Cardiac muscle cell (in vitro differentiated cells and primary cell): ENCODE results near the gene ABCF2. TPM values are rescaled to one million over a fixed set of nuclear protein-coding genes. Genes with fewer than 3 reads are reported as not detected.

Experiments
- DNase-seq, 2 donors: peaks; one replicate each; pipeline versions ENCODE4 v3.0.0 to v3.0.0-alpha.2; 2010 to 2017; ENCODE audit warnings: low read depth in 1 of 2, low spot score in 1 of 2
- H3K27ac ChIP-seq: fragments of 200-600 bp; sonication (generic); 2 replicates; pipeline ENCODE4 v1.5.1; 2016
- H3K27me3 ChIP-seq: fragments of 200-600 bp; sonication (generic); 2 replicates; pipeline ENCODE4 v1.6.0; 2016; ENCODE audit warnings: control low read depth
- H3K36me3 ChIP-seq: fragments of 200-600 bp; sonication (generic); 2 replicates; pipeline ENCODE4 v1.5.1; 2016; ENCODE audit warnings: control low read depth
- H3K4me1 ChIP-seq: fragments of 200-600 bp; sonication (generic); 2 replicates; pipeline ENCODE4 v1.8.1; 2017; ENCODE audit warnings: low read depth, mild to moderate bottlenecking, mixed run types
- H3K4me3 ChIP-seq: fragments of 200-600 bp; sonication (generic); 2 replicates; pipeline ENCODE4 v1.5.1; 2016; ENCODE audit warnings: mild to moderate bottlenecking
- H3K9me3 ChIP-seq: fragments of 200-600 bp; sonication (generic); 2 replicates; pipeline ENCODE4 v1.5.1; 2017; ENCODE audit warnings: low read depth, mild to moderate bottlenecking, control low read depth
- polyA plus RNA-seq: library from polyadenylated mRNA; unstranded; fragments of >200 nt; fragmentation: Nextera tagmentation; extraction: Ambion mirVana; gene quantifications from 2 replicates; pipeline ENCODE4 v1.2.1, GENCODE V29; 2016
- total RNA-seq: library from RNA; depleted of rRNA; stranded (reverse); fragments of >200 nt; gene quantifications from 2 replicates; pipeline ENCODE4 v1.2.3, GENCODE V29; 2016
- TF ChIP-seq, protein P1 (sequence below): IDR thresholded peaks from 2 replicates; pipeline ENCODE4 v1.5.1; 2012; ENCODE audit warnings: low read depth, mild to moderate bottlenecking, low read length

The ABCF2 gene
- total and polyA plus RNA-seq, 2 experiments from 2014 or later, result 32.7 to 34.3 TPM

DNA sequence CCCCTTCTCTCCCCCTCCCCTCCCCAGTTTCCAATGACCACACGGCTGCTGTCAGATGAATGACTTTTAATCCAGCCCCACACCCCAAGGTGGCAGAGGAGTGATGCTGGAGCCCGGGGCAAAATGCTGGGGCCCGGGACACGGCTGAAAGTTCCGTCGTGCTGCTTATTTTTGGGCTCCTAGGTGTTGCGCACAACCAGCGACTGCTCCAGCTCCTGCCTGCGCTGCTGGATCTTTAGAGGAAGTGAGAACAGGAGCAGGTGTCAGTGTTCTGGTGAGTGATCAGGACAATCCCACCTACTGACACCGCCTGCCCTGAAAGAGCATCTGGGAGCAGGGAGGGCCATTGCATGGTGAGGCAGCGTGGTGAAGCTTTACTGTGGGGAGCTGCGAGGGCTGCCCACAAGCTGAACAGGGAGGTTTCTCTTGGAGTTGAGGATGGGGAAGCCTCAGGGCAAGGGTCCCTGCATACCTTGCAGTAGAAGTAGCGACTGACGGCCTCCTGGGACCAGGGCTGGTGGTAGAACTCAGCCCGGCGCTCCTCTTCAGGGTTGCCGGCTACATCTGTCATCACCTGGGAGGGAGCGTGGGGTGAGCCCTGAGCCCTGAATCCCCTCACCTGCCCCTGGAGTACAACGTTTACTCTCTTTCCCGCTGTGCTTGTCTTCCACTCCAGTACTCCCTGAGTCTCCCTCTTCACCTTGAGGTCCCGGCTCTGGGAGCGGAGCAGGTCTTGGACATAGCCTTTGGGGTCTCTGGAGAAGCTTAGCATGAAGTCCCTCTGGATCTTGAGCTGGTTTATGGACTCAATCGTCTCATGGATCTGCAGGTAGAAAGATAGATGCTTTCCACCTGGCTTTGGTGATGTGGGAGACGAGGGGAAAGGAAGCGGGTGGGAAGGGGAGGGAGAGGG lies 12.2 kb upstream of the ABCF2 start:
- no peaks in the 10 kb centered on the region for H3K27me3 ChIP-seq
- H3K27ac ChIP-seq, result no peak overlapping the region
- H3K36me3 ChIP-seq, result peaks cover 60% of the 10 kb centered on the region
- no peaks in the 10 kb centered on the region for H3K9me3 ChIP-seq
- DNase-seq, result no peak
- TF ChIP-seq, protein P1, sequence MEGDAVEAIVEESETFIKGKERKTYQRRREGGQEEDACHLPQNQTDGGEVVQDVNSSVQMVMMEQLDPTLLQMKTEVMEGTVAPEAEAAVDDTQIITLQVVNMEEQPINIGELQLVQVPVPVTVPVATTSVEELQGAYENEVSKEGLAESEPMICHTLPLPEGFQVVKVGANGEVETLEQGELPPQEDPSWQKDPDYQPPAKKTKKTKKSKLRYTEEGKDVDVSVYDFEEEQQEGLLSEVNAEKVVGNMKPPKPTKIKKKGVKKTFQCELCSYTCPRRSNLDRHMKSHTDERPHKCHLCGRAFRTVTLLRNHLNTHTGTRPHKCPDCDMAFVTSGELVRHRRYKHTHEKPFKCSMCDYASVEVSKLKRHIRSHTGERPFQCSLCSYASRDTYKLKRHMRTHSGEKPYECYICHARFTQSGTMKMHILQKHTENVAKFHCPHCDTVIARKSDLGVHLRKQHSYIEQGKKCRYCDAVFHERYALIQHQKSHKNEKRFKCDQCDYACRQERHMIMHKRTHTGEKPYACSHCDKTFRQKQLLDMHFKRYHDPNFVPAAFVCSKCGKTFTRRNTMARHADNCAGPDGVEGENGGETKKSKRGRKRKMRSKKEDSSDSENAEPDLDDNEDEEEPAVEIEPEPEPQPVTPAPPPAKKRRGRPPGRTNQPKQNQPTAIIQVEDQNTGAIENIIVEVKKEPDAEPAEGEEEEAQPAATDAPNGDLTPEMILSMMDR, result no peak
- no peaks in the 10 kb centered on the region for H3K4me1 ChIP-seq
- no peak overlapping the region for H3K4me3 ChIP-seq

DNA sequence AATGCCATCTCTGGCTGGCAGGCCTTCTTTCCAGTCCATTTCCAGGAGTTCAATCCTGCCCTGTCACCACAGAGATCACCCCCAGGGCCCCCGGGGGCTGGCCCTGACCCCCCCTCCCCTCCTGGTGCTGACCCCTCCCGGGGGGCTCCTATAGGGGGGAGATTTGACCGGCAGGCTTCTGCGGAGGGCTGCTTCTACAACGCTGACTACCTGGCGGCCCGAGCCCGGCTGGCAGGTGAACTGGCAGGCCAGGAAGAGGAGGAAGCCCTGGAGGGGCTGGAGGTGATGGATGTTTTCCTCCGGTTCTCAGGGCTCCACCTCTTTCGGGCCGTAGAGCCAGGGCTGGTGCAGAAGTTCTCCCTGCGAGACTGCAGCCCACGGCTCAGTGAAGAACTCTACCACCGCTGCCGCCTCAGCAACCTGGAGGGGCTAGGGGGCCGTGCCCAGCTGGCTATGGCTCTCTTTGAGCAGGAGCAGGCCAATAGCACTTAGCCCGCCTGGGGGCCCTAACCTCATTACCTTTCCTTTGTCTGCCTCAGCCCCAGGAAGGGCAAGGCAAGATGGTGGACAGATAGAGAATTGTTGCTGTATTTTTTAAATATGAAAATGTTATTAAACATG lies 11.3 kb upstream of the ABCF2 start:
- TF ChIP-seq, protein P1, result no peak
- H3K9me3 ChIP-seq, result no peaks in the 10 kb centered on the region
- no peaks in the 10 kb centered on the region for H3K27me3 ChIP-seq
- peaks cover 3% of the 10 kb centered on the region for H3K4me1 ChIP-seq
- no peak for DNase-seq
- peaks cover 60% of the 10 kb centered on the region for H3K36me3 ChIP-seq
- H3K4me3 ChIP-seq, result no peak overlapping the region
- H3K27ac ChIP-seq, result peak overlapping the region; percentile 52

DNA sequence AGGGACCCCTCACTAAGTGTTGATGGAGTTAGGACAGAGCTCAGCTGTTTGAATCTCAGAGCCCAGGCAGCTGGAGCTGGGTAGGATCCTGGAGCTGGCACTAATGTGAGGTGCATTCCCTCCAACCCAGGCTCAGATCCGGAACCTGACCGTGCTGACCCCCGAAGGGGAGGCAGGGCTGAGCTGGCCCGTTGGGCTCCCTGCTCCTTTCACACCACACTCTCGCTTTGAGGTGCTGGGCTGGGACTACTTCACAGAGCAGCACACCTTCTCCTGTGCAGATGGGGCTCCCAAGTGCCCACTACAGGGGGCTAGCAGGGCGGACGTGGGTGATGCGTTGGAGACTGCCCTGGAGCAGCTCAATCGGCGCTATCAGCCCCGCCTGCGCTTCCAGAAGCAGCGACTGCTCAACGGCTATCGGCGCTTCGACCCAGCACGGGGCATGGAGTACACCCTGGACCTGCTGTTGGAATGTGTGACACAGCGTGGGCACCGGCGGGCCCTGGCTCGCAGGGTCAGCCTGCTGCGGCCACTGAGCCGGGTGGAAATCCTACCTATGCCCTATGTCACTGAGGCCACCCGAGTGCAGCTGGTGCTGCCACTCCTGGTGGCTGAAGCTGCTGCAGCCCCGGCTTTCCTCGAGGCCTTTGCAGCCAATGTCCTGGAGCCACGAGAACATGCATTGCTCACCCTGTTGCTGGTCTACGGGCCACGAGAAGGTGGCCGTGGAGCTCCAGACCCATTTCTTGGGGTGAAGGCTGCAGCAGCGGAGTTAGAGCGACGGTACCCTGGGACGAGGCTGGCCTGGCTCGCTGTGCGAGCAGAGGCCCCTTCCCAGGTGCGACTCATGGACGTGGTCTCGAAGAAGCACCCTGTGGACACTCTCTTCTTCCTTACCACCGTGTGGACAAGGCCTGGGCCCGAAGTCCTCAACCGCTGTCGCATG lies 10.5 kb upstream of the ABCF2 start:
- TF ChIP-seq, protein P1, result no peak
- Histone ChIP-seq H3K4me3 (no peak overlapping the region), H3K36me3 (peaks cover 53% of the 10 kb centered on the region)

DNA sequence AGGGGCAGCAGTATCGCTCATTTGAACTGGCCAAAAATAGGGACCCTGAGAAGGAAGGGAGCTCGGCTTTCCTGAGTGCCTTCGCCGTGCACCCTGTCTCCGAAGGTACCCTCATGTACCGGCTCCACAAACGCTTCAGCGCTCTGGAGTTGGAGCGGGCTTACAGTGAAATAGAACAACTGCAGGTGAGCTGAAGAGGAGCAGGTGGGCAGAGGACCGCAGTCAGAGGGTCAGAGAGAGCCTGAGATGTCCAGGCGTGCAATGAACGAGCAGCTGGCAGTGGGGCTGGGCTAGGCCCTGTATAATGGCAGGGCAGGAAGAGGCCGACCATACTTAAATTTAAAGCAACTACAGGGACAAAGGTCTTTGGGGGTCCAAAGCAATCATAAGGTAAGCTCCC lies 9.4 kb upstream of the ABCF2 start:
- H3K27me3 ChIP-seq, result no peaks in the 10 kb centered on the region
- no peak overlapping the region for H3K4me3 ChIP-seq
- H3K27ac ChIP-seq, result no peak overlapping the region
- no peak for DNase-seq
- TF ChIP-seq, protein P1, result no peak
- peaks cover 43% of the 10 kb centered on the region for H3K36me3 ChIP-seq
- H3K4me1 ChIP-seq, result peaks cover 4% of the 10 kb centered on the region
- H3K9me3 ChIP-seq, result no peaks in the 10 kb centered on the region

More for the DNA sequence above, 10.5 kb upstream of the ABCF2 start:
- DNase-seq, result no peak
- Histone ChIP-seq H3K4me1 (peaks cover 4% of the 10 kb centered on the region), H3K9me3 (no peaks in the 10 kb centered on the region), H3K27ac (peak overlapping the region; percentile 52), H3K27me3 (no peaks in the 10 kb centered on the region)

DNA sequence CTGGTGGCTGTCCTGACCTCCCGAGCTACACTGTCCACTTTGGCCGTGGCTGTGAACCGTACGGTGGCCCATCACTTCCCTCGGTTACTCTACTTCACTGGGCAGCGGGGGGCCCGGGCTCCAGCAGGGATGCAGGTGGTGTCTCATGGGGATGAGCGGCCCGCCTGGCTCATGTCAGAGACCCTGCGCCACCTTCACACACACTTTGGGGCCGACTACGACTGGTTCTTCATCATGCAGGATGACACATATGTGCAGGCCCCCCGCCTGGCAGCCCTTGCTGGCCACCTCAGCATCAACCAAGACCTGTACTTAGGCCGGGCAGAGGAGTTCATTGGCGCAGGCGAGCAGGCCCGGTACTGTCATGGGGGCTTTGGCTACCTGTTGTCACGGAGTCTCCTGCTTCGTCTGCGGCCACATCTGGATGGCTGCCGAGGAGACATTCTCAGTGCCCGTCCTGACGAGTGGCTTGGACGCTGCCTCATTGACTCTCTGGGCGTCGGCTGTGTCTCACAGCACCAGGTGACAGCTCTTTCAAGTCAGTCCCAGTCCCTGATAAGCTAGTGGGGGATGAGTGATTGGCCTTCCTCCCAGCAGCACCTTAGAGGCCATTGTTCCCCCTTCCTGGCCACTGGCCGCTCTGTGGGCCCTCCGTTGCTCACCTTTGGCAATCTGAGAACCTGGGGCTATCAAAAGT lies 8.2 kb upstream of the ABCF2 start:
- Histone ChIP-seq H3K9me3 (no peaks in the 10 kb centered on the region), H3K4me1 (peaks cover 4% of the 10 kb centered on the region), H3K36me3 (peaks cover 35% of the 10 kb centered on the region), H3K27ac (no peak overlapping the region), H3K27me3 (no peaks in the 10 kb centered on the region), H3K4me3 (no peak overlapping the region)
- DNase-seq, result no peak
- TF ChIP-seq, protein P1, result no peak
